ENCODE results near the gene UNC5CL.

The UNC5CL gene

DNA sequence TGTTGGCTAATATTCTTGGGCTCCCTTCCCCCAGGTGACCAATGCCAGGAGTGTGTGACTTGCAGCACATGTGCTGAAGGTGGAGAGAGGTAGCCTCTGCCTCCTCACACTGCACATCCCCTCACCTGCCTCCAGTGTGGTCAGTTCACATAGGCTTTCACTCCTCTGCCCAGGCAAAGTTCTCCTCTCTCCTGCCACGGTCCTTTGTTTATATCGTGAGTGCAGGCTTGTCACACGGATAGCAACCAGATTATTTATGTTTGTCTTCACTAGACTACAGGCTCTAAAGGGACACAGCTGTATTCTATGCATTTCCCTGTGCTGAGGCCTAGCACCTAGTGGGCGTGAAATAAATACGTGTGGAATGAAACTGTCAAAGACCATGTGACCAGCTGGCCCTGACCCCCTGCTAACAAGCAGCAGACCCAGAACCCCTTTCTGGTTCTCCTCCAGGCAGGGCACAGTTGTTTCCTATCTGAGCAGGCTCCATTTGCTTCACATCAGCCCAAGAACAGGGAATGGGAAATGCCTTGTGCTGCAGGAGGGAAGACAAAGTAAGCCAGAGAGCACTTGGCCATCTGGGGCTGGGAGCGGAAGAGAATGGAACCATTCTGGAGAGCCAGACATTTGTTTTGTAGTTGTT, 42.3 kb downstream of the UNC5CL start:
- no peak overlapping the region for H3K4me3 ChIP-seq
- H3K27me3 ChIP-seq: no peaks in the 10 kb centered on the region
- no peaks in the 10 kb centered on the region for H3K36me3 ChIP-seq
- no peak for TF ChIP-seq Cebpa-rat (IDR thresholded peaks at IDR 0.05)
- no peaks in the 10 kb centered on the region for H4K20me1 ChIP-seq
- H3K4me1 ChIP-seq: peaks cover 0 to 12% (median 0%) of the 10 kb centered on the region in 10 experiments; a peak in 4 of 20 replicates
- no peak overlapping the region for H3K27ac ChIP-seq
- no peak overlapping the region for H3K4me2 ChIP-seq
- no peak overlapping the region for H3K9ac ChIP-seq
- no peaks in the 10 kb centered on the region for H3K9me3 ChIP-seq (replicated peaks in 1 of 11)

- no peak overlapping the region for H3K4me2 ChIP-seq
- H4K20me1 ChIP-seq: no peaks in the 10 kb centered on the region
- H3K9me3 ChIP-seq (replicated peaks in 1 of 11): no peaks in the 10 kb centered on the region
- no peak overlapping the region for H3K27ac ChIP-seq
- H3K36me3 ChIP-seq: no peaks in the 10 kb centered on the region
- H3K4me1 ChIP-seq: no peaks in the 10 kb centered on the region
- TF ChIP-seq Cebpa-rat (IDR thresholded peaks at IDR 0.05): no peak
- H3K9ac ChIP-seq: no peak overlapping the region
- no peaks in the 10 kb centered on the region for H3K27me3 ChIP-seq
- no peak overlapping the region for H3K4me3 ChIP-seq
Measured at GRCh38 chr6:40992746-40993145, 46.3 kb downstream of the UNC5CL start.

DNA sequence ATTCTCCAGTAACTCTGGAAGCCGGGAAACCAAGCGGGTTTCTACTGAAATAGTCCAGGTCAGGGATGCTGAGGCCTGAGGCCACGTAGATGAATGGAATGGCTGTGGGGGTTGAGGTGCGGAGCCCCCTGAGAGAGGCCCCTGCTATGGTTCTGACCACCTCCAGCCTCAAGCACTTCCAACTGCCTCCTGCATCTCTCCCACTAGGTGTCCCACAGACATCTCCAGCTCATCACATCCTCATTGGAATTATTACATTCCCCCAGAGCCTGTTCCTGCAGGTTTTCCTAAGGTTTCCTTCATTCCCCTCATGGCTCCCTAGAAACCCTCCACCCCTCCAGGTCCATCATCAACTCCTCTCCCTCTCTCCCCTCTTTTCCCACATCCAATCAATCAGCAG, 48.7 kb downstream of the UNC5CL start:
- Histone ChIP-seq H3K27me3 (no peaks in the 10 kb centered on the region), H3K9me3 (replicated peaks in 1 of 11) (no peaks in the 10 kb centered on the region), H3K27ac (no peak overlapping the region), H3K4me1 (peaks cover 0 to 10% (median 2%) of the 10 kb centered on the region in 10 experiments; a peak in 7 of 20 replicates), H3K4me3 (no peak overlapping the region), H3K9ac (no peak overlapping the region), H4K20me1 (no peaks in the 10 kb centered on the region), H3K36me3 (no peaks in the 10 kb centered on the region), H3K4me2 (no peak overlapping the region)
- TF ChIP-seq Cebpa-rat (IDR thresholded peaks at IDR 0.05): no peak

DNA sequence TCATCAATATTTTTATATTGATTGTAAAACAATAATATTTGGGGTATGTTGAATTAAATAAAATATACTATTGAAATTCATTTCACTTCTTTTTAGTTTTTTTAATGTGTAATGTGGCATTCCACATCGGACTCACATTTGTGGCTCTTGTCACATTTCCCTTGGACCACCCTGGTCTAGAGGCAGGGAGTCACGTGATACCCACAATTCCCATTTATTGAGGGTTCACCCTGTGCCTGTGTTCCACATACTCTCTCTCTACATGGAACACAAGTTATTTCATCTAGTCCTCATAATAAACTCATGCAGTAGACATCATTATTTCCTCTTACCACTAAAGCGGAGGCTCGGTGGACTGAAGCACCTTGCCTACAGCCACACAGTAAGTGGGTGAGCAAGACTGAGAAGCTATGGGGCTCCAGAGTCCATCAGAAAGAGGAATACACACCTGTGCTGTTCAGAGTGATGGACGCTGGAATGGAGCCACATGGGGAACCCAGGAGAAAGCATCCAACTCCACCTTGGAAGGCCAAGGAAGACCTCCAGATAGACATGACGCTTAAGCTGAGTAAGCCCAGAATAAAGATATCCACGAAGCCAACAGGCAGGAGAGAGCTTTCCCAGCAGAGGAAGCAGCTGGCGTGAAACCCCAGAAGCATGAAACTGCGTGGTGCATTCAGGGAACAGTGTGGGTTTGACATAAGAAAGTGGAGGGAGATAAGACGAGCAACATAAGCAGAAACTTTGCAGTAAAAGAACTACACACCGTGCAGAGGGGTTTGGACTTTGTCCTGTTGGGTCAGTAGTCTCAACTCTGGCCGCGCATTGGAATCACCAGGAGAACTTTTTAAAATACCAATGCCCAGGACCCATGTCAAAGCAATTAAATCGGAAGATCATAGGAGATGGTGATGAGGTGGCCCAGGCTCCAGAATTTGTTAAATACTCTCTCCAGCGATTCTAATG, 49.5 kb downstream of the UNC5CL start:
- Histone ChIP-seq H3K27me3 (no peaks in the 10 kb centered on the region), H3K4me2 (no peak overlapping the region), H3K9ac (no peak overlapping the region), H4K20me1 (no peaks in the 10 kb centered on the region), H3K4me3 (no peak overlapping the region), H3K4me1 (peaks cover 0 to 10% (median 2%) of the 10 kb centered on the region in 10 experiments; a peak in 7 of 20 replicates), H3K36me3 (no peaks in the 10 kb centered on the region), H3K9me3 (replicated peaks in 1 of 11) (no peaks in the 10 kb centered on the region), H3K27ac (no peak overlapping the region)
- TF ChIP-seq Cebpa-rat (IDR thresholded peaks at IDR 0.05): no peak

DNA sequence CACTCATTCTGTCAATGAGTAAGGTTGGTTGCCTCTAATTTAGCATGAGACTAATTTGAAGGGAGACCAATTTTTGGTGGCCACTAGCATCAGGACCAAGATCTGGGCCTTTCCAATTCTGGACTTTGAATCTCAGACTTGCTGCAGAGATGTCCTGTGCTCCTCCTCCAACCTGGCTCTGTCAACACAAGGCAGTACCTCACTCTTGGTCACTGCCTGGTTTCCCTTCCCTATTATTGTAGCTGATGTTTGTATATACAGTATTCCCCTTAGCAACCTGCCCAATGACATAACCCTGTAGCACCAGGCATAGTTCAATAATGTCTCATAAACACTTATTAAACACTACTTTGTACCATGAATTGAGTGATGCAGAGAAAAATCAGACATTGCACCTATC, 50.4 kb downstream of the UNC5CL start:
- Histone ChIP-seq H3K36me3 (no peaks in the 10 kb centered on the region), H3K27ac (no peak overlapping the region), H3K27me3 (no peaks in the 10 kb centered on the region), H4K20me1 (no peaks in the 10 kb centered on the region), H3K9ac (no peak overlapping the region), H3K4me3 (no peak overlapping the region), H3K4me2 (no peak overlapping the region), H3K4me1 (peaks cover 0 to 10% (median 2%) of the 10 kb centered on the region in 10 experiments; a peak in 7 of 20 replicates), H3K9me3 (replicated peaks in 1 of 11) (no peaks in the 10 kb centered on the region)
- TF ChIP-seq Cebpa-rat (IDR thresholded peaks at IDR 0.05): no peak

- no peak overlapping the region for H3K4me3 ChIP-seq
- no peaks in the 10 kb centered on the region for H3K36me3 ChIP-seq
- H3K27ac ChIP-seq: no peak overlapping the region
- H4K20me1 ChIP-seq: no peaks in the 10 kb centered on the region
- no peak for TF ChIP-seq Cebpa-rat (IDR thresholded peaks at IDR 0.05)
- no peaks in the 10 kb centered on the region for H3K27me3 ChIP-seq
- no peak overlapping the region for H3K9ac ChIP-seq
- H3K4me1 ChIP-seq: peaks cover 0 to 10% (median 2%) of the 10 kb centered on the region in 10 experiments; a peak in 7 of 20 replicates
- H3K9me3 ChIP-seq (replicated peaks in 1 of 11): no peaks in the 10 kb centered on the region
- no peak overlapping the region for H3K4me2 ChIP-seq
Measured at GRCh38 chr6:40986921-40987819, 51.9 kb downstream of the UNC5CL start.

- Histone ChIP-seq H3K27me3 (no peaks in the 10 kb centered on the region), H3K4me1 (peaks cover 0 to 10% (median 2%) of the 10 kb centered on the region in 10 experiments; a peak in 7 of 20 replicates), H3K4me2 (no peak overlapping the region), H3K36me3 (no peaks in the 10 kb centered on the region), H3K4me3 (no peak overlapping the region), H3K9ac (no peak overlapping the region), H3K9me3 (replicated peaks in 1 of 11) (no peaks in the 10 kb centered on the region), H3K27ac (no peak overlapping the region), H4K20me1 (no peaks in the 10 kb centered on the region)
- TF ChIP-seq Cebpa-rat (IDR thresholded peaks at IDR 0.05): no peak
Measured at GRCh38 chr6:40986364-40986763, 52.7 kb downstream of the UNC5CL start.

- H3K4me1 ChIP-seq: peaks cover 0 to 10% (median 2%) of the 10 kb centered on the region in 10 experiments; a peak in 7 of 20 replicates
- no peaks in the 10 kb centered on the region for H3K27me3 ChIP-seq
- no peaks in the 10 kb centered on the region for H3K36me3 ChIP-seq
- no peak overlapping the region for H3K9ac ChIP-seq
- no peaks in the 10 kb centered on the region for H3K9me3 ChIP-seq (replicated peaks in 1 of 11)
- TF ChIP-seq Cebpa-rat (IDR thresholded peaks at IDR 0.05): no peak
- no peak overlapping the region for H3K4me2 ChIP-seq
- H4K20me1 ChIP-seq: no peaks in the 10 kb centered on the region
- no peak overlapping the region for H3K4me3 ChIP-seq
- H3K27ac ChIP-seq: no peak overlapping the region
Measured at GRCh38 chr6:40983752-40984151, 55.3 kb downstream of the UNC5CL start.

GRCh38 chr6:40982917-40983316, 56.1 kb downstream of the UNC5CL start:
- H3K9ac ChIP-seq: no peak overlapping the region
- TF ChIP-seq Cebpa-rat (IDR thresholded peaks at IDR 0.05): no peak

More at GRCh38 chr6:40982917-40983316, 56.1 kb downstream of the UNC5CL start:
- H3K36me3 ChIP-seq: no peaks in the 10 kb centered on the region
- H3K4me3 ChIP-seq: no peak overlapping the region
- no peak overlapping the region for H3K4me2 ChIP-seq
- no peak overlapping the region for H3K27ac ChIP-seq
- no peaks in the 10 kb centered on the region for H4K20me1 ChIP-seq
- peaks cover 0 to 10% (median 2%) of the 10 kb centered on the region in 10 experiments; a peak in 7 of 20 replicates for H3K4me1 ChIP-seq
- no peaks in the 10 kb centered on the region for H3K9me3 ChIP-seq (replicated peaks in 1 of 11)
- H3K27me3 ChIP-seq: no peaks in the 10 kb centered on the region
